Measurements from ENCODE around the gene LELP1. TPM values are rescaled to one million over a fixed set of nuclear protein-coding genes. Genes with fewer than 3 reads are reported as not detected.

The LELP1 gene
- total and polyA plus RNA-seq, 9 of the 15 experiments (the other 6 are each of a cell fraction or from before 2014, with no cell fraction given), result not detected

- WGBS (ENCODE audit: insufficient coverage, low coverage, missing lambda C conversion rate), result 0% methylated on average over 2 of the region's 2 CpGs
- ChIA-PET POLR2A (interaction anchor here (0.6 kb wide), 1 partner anchor 266 kb away, joined by 3 read pairs; no protein-coding TSS in a partner anchor), CTCF (ENCODE audit: low intra/inter-chr PET ratio) (no interaction called here)
- no peaks in the 10 kb centered on the region; the same call in 1 of the 2 replicates for H3K9me3 ChIP-seq (replicated peaks; ENCODE audit: control insufficient read depth, insufficient read depth, low read depth, low read length)
- BruUV-seq (replicated peaks), result no TSS peak
- no peaks in the 10 kb centered on the region; a peak in 1 of 5 replicates for H3K27me3 ChIP-seq (ENCODE audit: control insufficient read depth in 2 of 2, insufficient read depth in 2 of 2, low read length in 2 of 2)
- no peaks in the 10 kb centered on the region for H3K9me1 ChIP-seq (ENCODE audit: control insufficient read depth, insufficient read depth, low read length)
- ATAC-seq (no peak), FAIRE-seq (no peak), DNase-seq (ENCODE audit: extremely low read depth in 1 of 4, low spot score in 3 of 4) (no peak)
- H3K4me1 ChIP-seq (replicated peaks in 1 of 2; ENCODE audit: control insufficient read depth in 2 of 2, insufficient read depth in 2 of 2, low read length in 2 of 2), result no peaks in the 10 kb centered on the region
- H3K36me3 ChIP-seq (ENCODE audit: control insufficient read depth, insufficient read depth, low read length), result no peaks in the 10 kb centered on the region
- no peak overlapping the region for H2AFZ ChIP-seq (ENCODE audit: low read depth, low read length)
- intact Hi-C loops (cut with micrococcal nuclease), result no loop called here
- no peak overlapping the region for H3K4me3 ChIP-seq
- no peaks in the 10 kb centered on the region for H3K79me2 ChIP-seq (ENCODE audit: control insufficient read depth, insufficient read depth, low read length)
- no peaks in the 10 kb centered on the region for H4K20me1 ChIP-seq (replicated peaks; ENCODE audit: control insufficient read depth, insufficient read depth, low read length)
- H3K4me2 ChIP-seq (ENCODE audit: insufficient read depth, low read length), result no peak overlapping the region
- in situ Hi-C loops (cut with MboI), result no loop called here
- H3K9ac ChIP-seq (ENCODE audit: insufficient read depth in 1 of 2, low read depth in 2 of 2, low read length in 2 of 2), result no peak overlapping the region
- no peak overlapping the region for H3K27ac ChIP-seq (ENCODE audit: extremely low read depth, low read depth, low read length)
- TF ChIP-seq ZNF395 (CRISPR knock-in tag; IDR thresholded peaks at IDR 0.05) (no peak), FOXP4 (CRISPR knock-in tag; IDR thresholded peaks at IDR 0.05; ENCODE audit: borderline replicate concordance) (no peak), ZHX1 (conservative IDR thresholded peaks at IDR 0.05; ENCODE audit: low read length) (no peak), ESRRB (CRISPR knock-in tag; IDR thresholded peaks at IDR 0.05; ENCODE audit: borderline replicate concordance) (no peak), ZNF695 (CRISPR knock-in tag; IDR thresholded peaks at IDR 0.05) (no peak), STAT5B (CRISPR knock-in tag; IDR thresholded peaks at IDR 0.05) (no peak), POLR2AphosphoS5 (IDR thresholded peaks at IDR 0.05; ENCODE audit: control insufficient read depth, insufficient read depth, low read depth, low read length) (no peak), HMGN3 (IDR thresholded peaks at IDR 0.05; ENCODE audit: borderline replicate concordance, extremely low read depth, insufficient read length, low read depth, low read length) (no peak), CAMTA2 (CRISPR knock-in tag; conservative IDR thresholded peaks at IDR 0.05) (no peak), TEAD1 (CRISPR knock-in tag; IDR thresholded peaks at IDR 0.05) (no peak), PURB (CRISPR knock-in tag; IDR thresholded peaks at IDR 0.05; ENCODE audit: low read depth) (no peak), HNRNPK (IDR thresholded peaks at IDR 0.05; ENCODE audit: low read depth, low read length, poor library complexity, severe bottlenecking) (no peak), SETDB1 (IDR thresholded peaks at IDR 0.05; ENCODE audit: low read length) (no peak), BCOR (IDR thresholded peaks at IDR 0.05) (no peak), ZNF431 (CRISPR knock-in tag; IDR thresholded peaks at IDR 0.05) (no peak), ZNF143 (CRISPR knock-in tag; IDR thresholded peaks at IDR 0.05) (no peak)
These were observed 28.6 kb downstream of the LELP1 start for GRCh38 chr1:153231785-153232184.
